HL-60 (cell line): ENCODE data around the gene STXBP5.

Experiments
- DNase-seq, 2 experiments: peaks; one replicate each; pipeline ENCODE4 v3.0.0-alpha.2; 2010 to 2020; ENCODE audit warnings: low read depth in 1 of 2, low spot score in 1 of 2
- H3K27ac ChIP-seq: fragments of 250-450 bp; sonication (Bioruptor Pico); replicated peaks from 2 replicates; pipeline ENCODE4 v1.5.1; 2020; ENCODE audit warnings: mild to moderate bottlenecking, moderate library complexity
- H3K27me3 ChIP-seq: fragments of 250-450 bp; sonication (Bioruptor Pico); 2 replicates; pipeline ENCODE4 v1.5.1; 2021; ENCODE audit warnings: mild to moderate bottlenecking, moderate library complexity; ENCODE audit not compliant: insufficient read depth, poor library complexity, severe bottlenecking
- H3K4me3 ChIP-seq: replicated peaks from 2 replicates; pipeline ENCODE4 v1.5.1; 2011; ENCODE audit warnings: mild to moderate bottlenecking, control low read depth, low read length; ENCODE audit not compliant: insufficient read depth
- GABPA ChIP-seq: IDR thresholded peaks from 2 replicates; pipeline ENCODE4 v1.6.1; 2012; ENCODE audit warnings: low read depth
- POLR2AphosphoS5 ChIP-seq: IDR thresholded peaks from 2 replicates; pipeline ENCODE4 v1.6.1; 2012; ENCODE audit warnings: low read depth
- SPI1 ChIP-seq: IDR thresholded peaks from 2 replicates; pipeline ENCODE4 v1.6.1; 2012; ENCODE audit warnings: low read depth, mild to moderate bottlenecking, borderline replicate concordance
- TF ChIP-seq, protein P1 (sequence below): IDR thresholded peaks from one replicate; pipeline ENCODE4 v1.5.1; 2011; ENCODE audit warnings: low read length, control low read depth, inconsistent platforms; ENCODE audit not compliant: insufficient read depth
- TF ChIP-seq, protein P2 (sequence below): IDR thresholded peaks from 2 replicates; pipeline ENCODE4 v1.6.1; 2012; ENCODE audit warnings: low read depth; ENCODE audit not compliant: insufficient replicate concordance

Gene STXBP5

DNA sequence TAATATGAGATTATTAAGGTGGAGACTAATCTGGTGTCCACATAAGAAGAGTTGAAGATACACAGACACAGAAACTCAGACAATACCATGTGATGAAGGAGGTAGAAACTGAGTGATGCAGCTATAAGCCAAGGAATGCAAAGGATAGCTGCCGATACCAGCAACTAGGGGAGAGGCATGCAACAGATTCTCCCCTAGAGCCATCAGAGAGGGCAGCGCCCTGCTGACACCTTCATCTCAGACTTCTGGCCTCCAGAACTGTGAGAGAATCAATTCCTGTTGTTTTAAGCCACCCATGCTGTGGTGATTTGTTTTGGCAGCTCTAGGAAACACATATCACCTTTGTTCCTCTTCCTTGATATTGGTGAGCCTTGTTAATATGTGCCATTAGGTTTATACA lies 41.5 kb downstream of the STXBP5 start:
- TF ChIP-seq, protein P1, sequence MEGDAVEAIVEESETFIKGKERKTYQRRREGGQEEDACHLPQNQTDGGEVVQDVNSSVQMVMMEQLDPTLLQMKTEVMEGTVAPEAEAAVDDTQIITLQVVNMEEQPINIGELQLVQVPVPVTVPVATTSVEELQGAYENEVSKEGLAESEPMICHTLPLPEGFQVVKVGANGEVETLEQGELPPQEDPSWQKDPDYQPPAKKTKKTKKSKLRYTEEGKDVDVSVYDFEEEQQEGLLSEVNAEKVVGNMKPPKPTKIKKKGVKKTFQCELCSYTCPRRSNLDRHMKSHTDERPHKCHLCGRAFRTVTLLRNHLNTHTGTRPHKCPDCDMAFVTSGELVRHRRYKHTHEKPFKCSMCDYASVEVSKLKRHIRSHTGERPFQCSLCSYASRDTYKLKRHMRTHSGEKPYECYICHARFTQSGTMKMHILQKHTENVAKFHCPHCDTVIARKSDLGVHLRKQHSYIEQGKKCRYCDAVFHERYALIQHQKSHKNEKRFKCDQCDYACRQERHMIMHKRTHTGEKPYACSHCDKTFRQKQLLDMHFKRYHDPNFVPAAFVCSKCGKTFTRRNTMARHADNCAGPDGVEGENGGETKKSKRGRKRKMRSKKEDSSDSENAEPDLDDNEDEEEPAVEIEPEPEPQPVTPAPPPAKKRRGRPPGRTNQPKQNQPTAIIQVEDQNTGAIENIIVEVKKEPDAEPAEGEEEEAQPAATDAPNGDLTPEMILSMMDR: no peak
- TF ChIP-seq POLR2AphosphoS5 (no peak), GABPA (no peak), SPI1 (no peak)
- TF ChIP-seq, protein P2, sequence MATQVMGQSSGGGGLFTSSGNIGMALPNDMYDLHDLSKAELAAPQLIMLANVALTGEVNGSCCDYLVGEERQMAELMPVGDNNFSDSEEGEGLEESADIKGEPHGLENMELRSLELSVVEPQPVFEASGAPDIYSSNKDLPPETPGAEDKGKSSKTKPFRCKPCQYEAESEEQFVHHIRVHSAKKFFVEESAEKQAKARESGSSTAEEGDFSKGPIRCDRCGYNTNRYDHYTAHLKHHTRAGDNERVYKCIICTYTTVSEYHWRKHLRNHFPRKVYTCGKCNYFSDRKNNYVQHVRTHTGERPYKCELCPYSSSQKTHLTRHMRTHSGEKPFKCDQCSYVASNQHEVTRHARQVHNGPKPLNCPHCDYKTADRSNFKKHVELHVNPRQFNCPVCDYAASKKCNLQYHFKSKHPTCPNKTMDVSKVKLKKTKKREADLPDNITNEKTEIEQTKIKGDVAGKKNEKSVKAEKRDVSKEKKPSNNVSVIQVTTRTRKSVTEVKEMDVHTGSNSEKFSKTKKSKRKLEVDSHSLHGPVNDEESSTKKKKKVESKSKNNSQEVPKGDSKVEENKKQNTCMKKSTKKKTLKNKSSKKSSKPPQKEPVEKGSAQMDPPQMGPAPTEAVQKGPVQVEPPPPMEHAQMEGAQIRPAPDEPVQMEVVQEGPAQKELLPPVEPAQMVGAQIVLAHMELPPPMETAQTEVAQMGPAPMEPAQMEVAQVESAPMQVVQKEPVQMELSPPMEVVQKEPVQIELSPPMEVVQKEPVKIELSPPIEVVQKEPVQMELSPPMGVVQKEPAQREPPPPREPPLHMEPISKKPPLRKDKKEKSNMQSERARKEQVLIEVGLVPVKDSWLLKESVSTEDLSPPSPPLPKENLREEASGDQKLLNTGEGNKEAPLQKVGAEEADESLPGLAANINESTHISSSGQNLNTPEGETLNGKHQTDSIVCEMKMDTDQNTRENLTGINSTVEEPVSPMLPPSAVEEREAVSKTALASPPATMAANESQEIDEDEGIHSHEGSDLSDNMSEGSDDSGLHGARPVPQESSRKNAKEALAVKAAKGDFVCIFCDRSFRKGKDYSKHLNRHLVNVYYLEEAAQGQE: no peak
- Histone ChIP-seq H3K27ac (no peak overlapping the region), H3K27me3 (no peaks in the 10 kb centered on the region), H3K4me3 (no peak overlapping the region)
- no peak for DNase-seq

DNA sequence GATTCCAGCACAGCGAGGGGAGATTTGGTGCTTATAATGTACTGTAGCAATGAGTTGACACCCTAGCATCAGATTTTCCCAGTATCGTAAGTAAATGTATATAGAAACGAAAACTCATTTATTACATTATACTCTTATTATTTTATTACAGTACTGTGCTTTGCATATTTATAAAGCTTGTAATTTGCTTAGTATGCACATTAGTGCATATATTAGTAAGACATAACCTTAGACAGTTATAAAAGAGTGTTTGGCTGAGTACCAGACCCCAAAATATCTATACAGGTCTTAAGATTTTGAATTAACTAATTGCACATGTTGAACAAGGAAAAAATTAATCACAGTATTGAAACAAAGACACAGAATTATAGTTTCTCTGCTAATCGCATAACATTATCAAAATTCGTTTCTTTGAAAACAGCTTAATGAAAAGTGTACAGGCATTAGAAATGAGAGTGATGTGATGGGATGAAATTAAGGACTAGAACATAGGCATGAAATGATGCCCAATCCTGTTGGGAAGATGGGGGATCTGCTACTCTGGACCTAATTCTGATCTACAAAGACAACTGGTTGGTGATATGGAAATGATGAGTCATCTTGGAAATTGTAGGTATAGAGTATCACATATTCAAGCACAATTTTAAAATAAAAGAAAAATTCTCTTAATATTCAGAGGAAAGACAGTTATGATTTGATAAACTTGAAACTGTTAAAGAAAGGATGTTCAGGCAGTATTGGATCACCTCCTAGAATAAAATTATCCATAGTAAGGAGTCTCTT lies 42.8 kb downstream of the STXBP5 start:
- no peak for DNase-seq
- TF ChIP-seq SPI1: no peak
- TF ChIP-seq, protein P1: no peak
- no peak for TF ChIP-seq GABPA
- no peak for TF ChIP-seq POLR2AphosphoS5
- TF ChIP-seq, protein P2: no peak
- H3K4me3 ChIP-seq: no peak overlapping the region
- H3K27ac ChIP-seq: no peak overlapping the region
- no peaks in the 10 kb centered on the region for H3K27me3 ChIP-seq

DNA sequence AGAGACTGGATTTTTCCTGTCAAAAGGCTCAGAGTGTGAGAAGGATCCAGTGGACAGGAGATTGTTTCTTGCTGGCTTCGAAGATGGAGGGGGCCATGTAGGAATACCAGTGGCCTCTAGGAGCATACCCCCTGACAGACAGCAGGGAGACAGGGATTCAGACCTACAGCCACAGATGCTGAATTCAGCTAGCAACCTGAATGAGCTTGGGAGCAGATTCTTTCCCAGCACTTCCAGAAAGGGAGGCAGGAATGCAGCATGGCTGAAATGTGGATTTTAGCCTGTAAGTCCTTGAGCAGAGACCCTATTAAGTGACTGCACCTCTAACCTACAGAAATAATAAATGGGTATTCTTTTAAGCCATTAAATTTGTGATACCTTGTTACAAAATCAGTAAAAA lies 44.6 kb downstream of the STXBP5 start:
- TF ChIP-seq, protein P2: no peak
- TF ChIP-seq, protein P1: no peak
- TF ChIP-seq POLR2AphosphoS5 (no peak), GABPA (no peak), SPI1 (no peak)
- Histone ChIP-seq H3K27me3 (no peaks in the 10 kb centered on the region), H3K27ac (no peak overlapping the region), H3K4me3 (no peak overlapping the region)
- no peak for DNase-seq
